Colonic mucosa (tissue), 4 donors: ENCODE measurements around the gene NDUFB4. TPM values are rescaled to one million over a fixed set of nuclear protein-coding genes. Genes with fewer than 3 reads are reported as not detected.

ENCODE experiments used
- DNase-seq: peaks from one replicate; pipeline ENCODE4 v3.0.0-alpha.2; 2020
- H3K27ac ChIP-seq: fragments of 200-600 bp; one replicate; pipeline ENCODE4 v1.8.0; 2021
- H3K27me3 ChIP-seq: fragments of 200-600 bp; one replicate; pipeline ENCODE4 v1.8.0; 2021
- H3K36me3 ChIP-seq: fragments of 200-600 bp; one replicate; pipeline ENCODE4 v1.8.0; 2021
- H3K4me1 ChIP-seq: fragments of 200-600 bp; one replicate; pipeline ENCODE4 v1.8.0; 2021; ENCODE audit warnings: mild to moderate bottlenecking
- H3K4me3 ChIP-seq: fragments of 200-600 bp; one replicate; pipeline ENCODE4 v1.8.0; 2021
- H3K9ac ChIP-seq, 2 donors: one replicate each; pipeline ENCODE4 v1.7.0; 2013; ENCODE audit warnings: control low read depth in 2 of 2, low read depth in 2 of 2, low read length in 2 of 2
- H3K9me3 ChIP-seq: fragments of 200-600 bp; one replicate; pipeline ENCODE4 v1.8.0; 2021
- CTCF ChIP-seq: fragments of 200-600 bp; IDR thresholded peaks from one replicate; pipeline ENCODE4 v1.8.0; 2022; ENCODE audit warnings: antibody characterized with exemption, mild to moderate bottlenecking
- intact Hi-C: fragments of 100-400 bp; cut with DNase I; formaldehyde crosslinking; loops from one replicate; pipeline ENCODE4 v1.14.1; 2022
- total RNA-seq, 2 donors: library from RNA; stranded (reverse); fragmentation: NEBNext Ultra II Directional in 1 of 2; extraction: Animal tissue kit (Norgen Biotek cat#: 25700) in 1 of 2; gene quantifications; one replicate each; pipeline ENCODE4 v1.2.1, GENCODE V29; 2021
- donor health status: healthy.
- donor health status: DM: no; HTN: no; CAD: no.
- donor health status: DM: no; HTN: no; CAD: no.

The NDUFB4 gene
- total RNA-seq, 2 donors from 2014 or later = 183 to 192 TPM

- Histone ChIP-seq H3K36me3 (no peaks in the 10 kb centered on the region), H3K4me1 (no peaks in the 10 kb centered on the region), H3K9ac (no peak overlapping the region), H3K27ac (no peak overlapping the region), H3K9me3 (no peaks in the 10 kb centered on the region), H3K4me3 (no peak overlapping the region), H3K27me3 (no peaks in the 10 kb centered on the region)
- intact Hi-C loops = no loop called here
- DNase-seq = no peak
- no peak for TF ChIP-seq CTCF
Observed at GRCh38 chr3:120642368-120642948, 46.3 kb downstream of the NDUFB4 start.

- intact Hi-C loops = no loop called here
- Histone ChIP-seq H3K4me3 (no peak overlapping the region), H3K4me1 (no peaks in the 10 kb centered on the region), H3K27me3 (no peaks in the 10 kb centered on the region), H3K9me3 (no peaks in the 10 kb centered on the region), H3K9ac (no peak overlapping the region), H3K36me3 (no peaks in the 10 kb centered on the region), H3K27ac (no peak overlapping the region)
- no peak for TF ChIP-seq CTCF
- DNase-seq = no peak
Observed at GRCh38 chr3:120645083-120645845, 49.1 kb downstream of the NDUFB4 start.

- H3K27ac ChIP-seq = no peak overlapping the region
- no peaks in the 10 kb centered on the region for H3K27me3 ChIP-seq
- no peak for TF ChIP-seq CTCF
- H3K4me3 ChIP-seq = no peak overlapping the region
- no peak overlapping the region for H3K9ac ChIP-seq
- no peak for DNase-seq
- no peaks in the 10 kb centered on the region for H3K4me1 ChIP-seq
- no peaks in the 10 kb centered on the region for H3K9me3 ChIP-seq
- no peaks in the 10 kb centered on the region for H3K36me3 ChIP-seq
- intact Hi-C loops = no loop called here
Observed at GRCh38 chr3:120646771-120647432, 50.8 kb downstream of the NDUFB4 start.

GRCh38 chr3:120648290-120648689 is 52.2 kb downstream of the NDUFB4 start:
- H3K27ac ChIP-seq = no peak overlapping the region
- no peak for TF ChIP-seq CTCF
- DNase-seq = no peak
- H3K4me1 ChIP-seq = no peaks in the 10 kb centered on the region
- intact Hi-C loops = no loop called here
- H3K27me3 ChIP-seq = no peaks in the 10 kb centered on the region
- no peak overlapping the region for H3K4me3 ChIP-seq
- no peaks in the 10 kb centered on the region for H3K9me3 ChIP-seq
- H3K36me3 ChIP-seq = no peaks in the 10 kb centered on the region
- H3K9ac ChIP-seq = no peak overlapping the region

- intact Hi-C loops = no loop called here
- no peak for TF ChIP-seq CTCF
- Histone ChIP-seq H3K9me3 (no peaks in the 10 kb centered on the region), H3K27ac (no peak overlapping the region), H3K9ac (no peak overlapping the region), H3K27me3 (no peaks in the 10 kb centered on the region), H3K4me1 (no peaks in the 10 kb centered on the region), H3K36me3 (no peaks in the 10 kb centered on the region), H3K4me3 (no peak overlapping the region)
- no peak for DNase-seq
Observed at GRCh38 chr3:120649830-120650233, 53.7 kb downstream of the NDUFB4 start.
